ENCODE results near the gene DPF1.

Gene DPF1

DNA sequence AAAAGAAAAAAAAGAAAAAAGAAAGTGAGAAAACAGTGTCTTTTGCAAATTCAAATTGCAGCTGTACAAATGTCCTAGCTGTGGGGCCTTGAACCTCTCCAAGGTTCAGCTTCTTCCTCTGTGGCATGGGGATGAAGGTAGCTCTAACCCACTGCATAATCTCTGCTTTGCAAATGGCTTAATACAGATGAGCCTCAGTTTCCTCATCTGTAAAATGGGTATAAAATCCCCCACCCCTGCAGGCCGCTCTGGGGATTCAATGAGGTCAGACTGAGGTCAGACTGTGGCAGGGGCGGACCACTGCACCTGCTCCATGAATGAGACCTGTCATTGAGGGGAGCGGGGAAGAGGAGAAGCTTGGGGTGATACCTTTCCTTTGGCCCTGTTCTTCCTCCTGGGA is 5.8 kb downstream of the DPF1 start:
- Histone ChIP-seq H3K9me2 (replicated peaks; ENCODE audit: control insufficient read depth, low read length) (no peaks in the 10 kb centered on the region), H3K4me1 (ENCODE audit: control insufficient read depth, low read length) (peaks cover 3% of the 10 kb centered on the region), H3K4me3 (ENCODE audit: low read length) (no peak overlapping the region), H3F3A (ENCODE audit: control insufficient read depth, insufficient read depth) (no peaks in the 10 kb centered on the region), H3K36me3 (ENCODE audit: control insufficient read depth, low read length) (no peaks in the 10 kb centered on the region), H3K4me2 (ENCODE audit: low read length) (no peak overlapping the region), H3K9me3 (ENCODE audit: control insufficient read depth, insufficient read depth, low read length) (no peaks in the 10 kb centered on the region), H3K27me3 (ENCODE audit: control insufficient read depth, low read length) (no peaks in the 10 kb centered on the region), H3K79me2 (ENCODE audit: control insufficient read depth, low read length) (no peaks in the 10 kb centered on the region), H3K27ac (ENCODE audit: low read depth, low read length) (no peak overlapping the region), H4K20me1 (ENCODE audit: control insufficient read depth, insufficient read depth, low read depth, low read length) (no peaks in the 10 kb centered on the region)
- TF ChIP-seq EZH2phosphoT487 (IDR thresholded peaks at IDR 0.05; ENCODE audit: borderline replicate concordance, low read length) (no peak), CTCF (IDR thresholded peaks at IDR 0.05; ENCODE audit: low read depth, low read length, poor library complexity, severe bottlenecking) (no peak)

DNA sequence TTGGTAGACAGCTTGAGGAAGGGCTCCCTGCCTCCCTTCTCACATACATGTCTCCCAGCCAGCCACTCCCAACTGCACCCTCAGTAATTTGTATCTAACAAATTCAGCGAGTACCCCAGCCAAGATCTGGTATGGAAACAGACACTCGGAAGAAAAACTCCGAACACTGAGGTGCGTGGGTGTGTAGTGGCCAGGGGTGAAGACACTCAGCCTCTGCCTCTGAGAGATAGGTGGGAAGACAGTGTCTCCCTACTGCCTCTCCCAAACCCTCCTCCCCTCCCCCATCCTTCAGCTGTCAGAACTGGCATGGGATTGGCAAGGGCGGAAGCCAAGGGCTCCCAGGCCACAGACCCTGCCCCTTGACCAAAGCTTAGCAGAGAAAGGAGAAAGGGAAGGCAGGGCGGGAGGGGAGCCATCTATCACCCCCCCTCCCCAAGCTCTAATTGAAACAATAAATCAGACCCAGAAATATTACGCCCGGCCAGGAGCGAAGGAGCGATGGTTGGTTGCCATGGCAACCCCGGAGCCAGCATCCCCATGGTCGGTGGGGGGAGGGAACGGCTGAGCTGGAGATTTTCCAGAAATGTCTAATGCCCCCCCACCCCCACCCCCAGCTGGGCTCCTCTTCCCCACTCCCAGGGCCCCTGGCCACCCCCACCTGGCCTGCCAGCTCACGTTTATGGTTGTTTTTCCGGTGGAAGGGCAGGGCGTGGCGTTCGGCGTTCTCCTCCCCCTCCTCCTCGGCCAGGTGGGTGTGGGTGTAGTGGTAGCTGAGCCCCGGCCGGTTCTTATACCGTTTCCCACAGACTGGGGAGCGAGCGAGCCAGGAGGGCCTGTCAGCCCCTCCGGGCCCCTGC is 7.0 kb downstream of the DPF1 start:
- TF ChIP-seq CTCF (IDR thresholded peaks at IDR 0.05; ENCODE audit: low read depth, low read length, poor library complexity, severe bottlenecking) (no peak), EZH2phosphoT487 (IDR thresholded peaks at IDR 0.05; ENCODE audit: borderline replicate concordance, low read length) (no peak)
- Histone ChIP-seq H3K4me2 (ENCODE audit: low read length) (no peak overlapping the region), H3K4me3 (ENCODE audit: low read length) (no peak overlapping the region)

GRCh38 chr19:38213911-38214625 is 10.0 kb downstream of the DPF1 start:
- Histone ChIP-seq H3F3A (ENCODE audit: control insufficient read depth, insufficient read depth) (no peaks in the 10 kb centered on the region), H3K79me2 (ENCODE audit: control insufficient read depth, low read length) (no peaks in the 10 kb centered on the region), H3K4me1 (ENCODE audit: control insufficient read depth, low read length) (peaks cover 19% of the 10 kb centered on the region), H3K9me2 (replicated peaks; ENCODE audit: control insufficient read depth, low read length) (no peaks in the 10 kb centered on the region), H3K9me3 (ENCODE audit: control insufficient read depth, insufficient read depth, low read length) (no peaks in the 10 kb centered on the region), H3K27me3 (ENCODE audit: control insufficient read depth, low read length) (peaks cover 20% of the 10 kb centered on the region), H3K4me3 (ENCODE audit: low read length) (no peak overlapping the region), H4K20me1 (ENCODE audit: control insufficient read depth, insufficient read depth, low read depth, low read length) (no peaks in the 10 kb centered on the region), H3K27ac (ENCODE audit: low read depth, low read length) (no peak overlapping the region), H3K4me2 (ENCODE audit: low read length) (no peak overlapping the region), H3K36me3 (ENCODE audit: control insufficient read depth, low read length) (no peaks in the 10 kb centered on the region)
- TF ChIP-seq CTCF (IDR thresholded peaks at IDR 0.05; ENCODE audit: low read depth, low read length, poor library complexity, severe bottlenecking): no peak
- TF ChIP-seq EZH2phosphoT487 (IDR thresholded peaks at IDR 0.05; ENCODE audit: borderline replicate concordance, low read length): no peak

More for the DNA sequence above, 7.0 kb downstream of the DPF1 start:
- Histone ChIP-seq H3F3A (ENCODE audit: control insufficient read depth, insufficient read depth) (no peaks in the 10 kb centered on the region), H3K9me3 (ENCODE audit: control insufficient read depth, insufficient read depth, low read length) (no peaks in the 10 kb centered on the region), H3K36me3 (ENCODE audit: control insufficient read depth, low read length) (no peaks in the 10 kb centered on the region), H3K27ac (ENCODE audit: low read depth, low read length) (no peak overlapping the region), H4K20me1 (ENCODE audit: control insufficient read depth, insufficient read depth, low read depth, low read length) (no peaks in the 10 kb centered on the region), H3K27me3 (ENCODE audit: control insufficient read depth, low read length) (no peaks in the 10 kb centered on the region), H3K79me2 (ENCODE audit: control insufficient read depth, low read length) (no peaks in the 10 kb centered on the region), H3K9me2 (replicated peaks; ENCODE audit: control insufficient read depth, low read length) (no peaks in the 10 kb centered on the region), H3K4me1 (ENCODE audit: control insufficient read depth, low read length) (no peaks in the 10 kb centered on the region)

All from DOHH2 (cell line).